ENCODE results near the gene OSTF1.

The OSTF1 gene

GRCh38 chr9:75053869-75054268, 34.4 kb upstream of the OSTF1 start:
- no peak for TF ChIP-seq CTCF (IDR thresholded peaks at IDR 0.05; ENCODE audit: extremely low read depth, missing control alignments)
- no peak for DNase-seq (ENCODE audit: low spot score)

GRCh38 chr9:75054368-75055001, 33.8 kb upstream of the OSTF1 start:
- no peak for DNase-seq (ENCODE audit: low spot score)
- no peak for TF ChIP-seq CTCF (IDR thresholded peaks at IDR 0.05; ENCODE audit: extremely low read depth, missing control alignments)

- TF ChIP-seq CTCF (IDR thresholded peaks at IDR 0.05; ENCODE audit: extremely low read depth, missing control alignments) = no peak
These were observed 27.1 kb upstream of the OSTF1 start for GRCh38 chr9:75061169-75061568.

GRCh38 chr9:75063556-75064305, 24.6 kb upstream of the OSTF1 start:
- DNase-seq (ENCODE audit: low spot score) = no peak
- no peak for TF ChIP-seq CTCF (IDR thresholded peaks at IDR 0.05; ENCODE audit: extremely low read depth, missing control alignments)

More at GRCh38 chr9:75061169-75061568, 27.1 kb upstream of the OSTF1 start:
- DNase-seq (ENCODE audit: low spot score) = no peak

- DNase-seq (ENCODE audit: low spot score) = no peak
- TF ChIP-seq CTCF (IDR thresholded peaks at IDR 0.05; ENCODE audit: extremely low read depth, missing control alignments) = no peak
These were observed 23.8 kb upstream of the OSTF1 start for GRCh38 chr9:75064307-75065025.

- TF ChIP-seq CTCF (IDR thresholded peaks at IDR 0.05; ENCODE audit: extremely low read depth, missing control alignments) = no peak
- DNase-seq (ENCODE audit: low spot score) = no peak
These were observed 22.8 kb upstream of the OSTF1 start for GRCh38 chr9:75065510-75065909.

- no peak for TF ChIP-seq CTCF (IDR thresholded peaks at IDR 0.05; ENCODE audit: extremely low read depth, missing control alignments)
These were observed 20.4 kb upstream of the OSTF1 start for GRCh38 chr9:75067894-75068293.

More at GRCh38 chr9:75067894-75068293, 20.4 kb upstream of the OSTF1 start:
- DNase-seq (ENCODE audit: low spot score) = no peak
